Spinal cord (tissue), 10 donors: ENCODE results near the gene PLCG1. TPM values are rescaled to one million over a fixed set of nuclear protein-coding genes. Genes with fewer than 3 reads are reported as not detected.

Source experiments
- DNase-seq, 6 donors: peaks; one replicate each; pipeline versions ENCODE4 v3.0.0 to v3.0.0-alpha.2; 2013 to 2015; ENCODE audit warnings: low spot score in 6 of 6, low read depth in 4 of 6
- H3K27ac ChIP-seq: one replicate; pipeline ENCODE4 v1.5.1; 2013; ENCODE audit warnings: low read depth, low read length, control low read depth
- H3K27me3 ChIP-seq: one replicate; pipeline ENCODE4 v1.6.1; 2013; ENCODE audit warnings: low read length; ENCODE audit not compliant: control insufficient read depth, insufficient read depth
- H3K36me3 ChIP-seq: one replicate; pipeline ENCODE4 v1.6.1; 2013; ENCODE audit warnings: low read length; ENCODE audit not compliant: control insufficient read depth, insufficient read depth
- H3K4me1 ChIP-seq: one replicate; pipeline ENCODE4 v1.6.1; 2013; ENCODE audit warnings: low read length; ENCODE audit not compliant: control insufficient read depth, insufficient read depth
- H3K4me3 ChIP-seq: one replicate; pipeline ENCODE4 v1.5.1; 2013; ENCODE audit warnings: low read depth, low read length, control low read depth
- H3K9me3 ChIP-seq: one replicate; pipeline ENCODE4 v1.6.1; 2013; ENCODE audit warnings: low read length; ENCODE audit not compliant: control insufficient read depth, insufficient read depth
- WGBS: methylation state at CpG from one replicate; pipeline ENCODE4 v1.1.5; 2013; ENCODE audit warnings: missing lambda C conversion rate; ENCODE audit not compliant: insufficient coverage; 5-methylcytosine and 5-hydroxymethylcytosine counted together
- polyA plus RNA-seq, 2 donors: library from polyadenylated mRNA; unstranded; fragments of 120-200 nt; gene quantifications; one replicate each; pipeline ENCODE4 v1.2.1, GENCODE V29; 2013; ENCODE audit not compliant: insufficient read length in 2 of 2
- total RNA-seq, 2 donors: library from RNA; depleted of rRNA in 1 of 2; stranded (reverse); fragments of 120-200 nt in 1 of 2; fragments of >200 nt in 1 of 2; gene quantifications; one replicate each; pipeline versions ENCODE4 v1.2.3 to v1.2.4, GENCODE V29; 2013 to 2014
- donor health status: healthy.

PLCG1 gene
- total and polyA plus RNA-seq, 4 donors: 96.7 to 148 (median 130) TPM

- Histone ChIP-seq H3K27ac (no peak overlapping the region), H3K4me1 (peaks cover 34% of the 10 kb centered on the region), H3K27me3 (no peaks in the 10 kb centered on the region), H3K36me3 (peaks cover 97% of the 10 kb centered on the region), H3K9me3 (no peaks in the 10 kb centered on the region), H3K4me3 (no peak overlapping the region)
- 90% methylated on average over 6 of the region's 6 CpGs for WGBS
- DNase-seq: no peak
Observed at GRCh38 chr20:41170386-41171105, 33.2 kb downstream of the PLCG1 start.

DNA sequence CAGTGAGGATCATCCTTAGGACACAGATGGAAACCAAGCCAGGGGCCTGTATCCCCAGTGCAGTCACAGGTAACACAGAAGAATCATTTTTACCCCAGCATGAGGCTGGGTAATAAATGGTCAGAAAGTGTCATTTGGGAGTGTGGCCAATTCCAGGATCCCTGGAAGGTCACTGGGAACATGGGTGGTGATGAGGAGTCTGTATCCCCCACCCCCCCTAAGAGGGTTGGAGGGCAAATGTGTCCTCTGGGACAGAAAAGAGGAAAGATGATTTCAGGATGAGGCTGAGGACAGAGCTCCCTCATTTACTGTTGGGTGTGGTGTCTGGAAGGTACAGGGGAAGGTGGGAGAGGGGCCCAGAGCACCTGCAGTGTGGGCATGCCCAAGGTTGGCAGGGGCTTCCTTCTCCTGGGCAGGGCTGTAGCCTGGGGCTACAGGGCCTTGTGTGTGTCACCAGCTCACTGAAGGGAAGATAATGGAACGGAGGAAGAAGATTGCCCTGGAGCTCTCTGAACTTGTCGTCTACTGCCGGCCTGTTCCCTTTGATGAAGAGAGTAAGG is 34.5 kb downstream of the PLCG1 start:
- WGBS: 85% methylated on average over 3 of the region's 3 CpGs
- no peaks in the 10 kb centered on the region for H3K27me3 ChIP-seq
- peaks cover 88% of the 10 kb centered on the region for H3K36me3 ChIP-seq
- no peaks in the 10 kb centered on the region for H3K9me3 ChIP-seq
- peaks cover 42% of the 10 kb centered on the region for H3K4me1 ChIP-seq
- no peak overlapping the region for H3K27ac ChIP-seq
- no peak for DNase-seq
- no peak overlapping the region for H3K4me3 ChIP-seq

DNA sequence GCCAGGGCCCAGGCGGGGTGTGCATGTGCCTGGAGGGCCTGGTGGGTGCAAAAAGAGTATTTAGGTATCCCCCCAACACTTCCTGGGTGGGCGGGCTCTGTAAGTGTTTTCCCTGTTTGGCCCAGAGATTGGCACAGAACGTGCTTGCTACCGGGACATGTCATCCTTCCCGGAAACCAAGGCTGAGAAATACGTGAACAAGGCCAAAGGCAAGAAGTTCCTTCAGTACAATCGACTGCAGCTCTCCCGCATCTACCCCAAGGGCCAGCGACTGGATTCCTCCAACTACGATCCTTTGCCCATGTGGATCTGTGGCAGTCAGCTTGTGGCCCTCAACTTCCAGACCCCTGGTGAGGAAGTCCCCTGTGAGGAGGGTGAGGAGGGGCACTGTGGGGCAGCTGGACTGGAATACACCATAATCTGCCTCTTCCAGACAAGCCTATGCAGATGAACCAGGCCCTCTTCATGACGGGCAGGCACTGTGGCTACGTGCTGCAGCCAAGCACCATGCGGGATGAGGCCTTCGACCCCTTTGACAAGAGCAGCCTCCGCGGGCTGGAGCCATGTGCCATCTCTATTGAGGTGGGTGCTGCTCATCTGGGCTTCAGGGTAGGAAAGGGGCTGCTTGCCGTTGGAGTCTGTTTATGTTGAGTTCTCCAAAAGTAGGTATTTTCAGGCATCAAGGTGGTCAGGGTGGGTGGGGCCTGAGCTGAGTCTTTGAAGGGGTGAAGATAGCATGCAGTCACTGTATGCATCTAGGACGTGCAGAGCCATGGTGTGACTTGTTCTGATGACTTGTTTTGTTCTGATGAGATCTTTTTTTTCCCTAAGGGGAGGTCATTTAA is 35.2 kb downstream of the PLCG1 start:
- 72% methylated on average over 15 of the region's 18 CpGs for WGBS
- H3K9me3 ChIP-seq: no peaks in the 10 kb centered on the region
- peaks cover 87% of the 10 kb centered on the region for H3K36me3 ChIP-seq
- H3K4me3 ChIP-seq: no peak overlapping the region
- DNase-seq: no peak
- H3K27me3 ChIP-seq: no peaks in the 10 kb centered on the region
- no peak overlapping the region for H3K27ac ChIP-seq
- H3K4me1 ChIP-seq: peaks cover 49% of the 10 kb centered on the region

- Histone ChIP-seq H3K27me3 (no peaks in the 10 kb centered on the region), H3K36me3 (peaks cover 79% of the 10 kb centered on the region), H3K4me1 (peaks cover 54% of the 10 kb centered on the region), H3K9me3 (no peaks in the 10 kb centered on the region), H3K4me3 (no peak overlapping the region), H3K27ac (peak overlapping the region; percentile 49)
- peak in 5 of 6 donors; percentile 41 to 89 (median 57) for DNase-seq
- WGBS: 6% methylated on average over 7 of the region's 9 CpGs
Observed at GRCh38 chr20:41173161-41173721, 35.9 kb downstream of the PLCG1 start.

- no peaks in the 10 kb centered on the region for H3K27me3 ChIP-seq
- H3K4me1 ChIP-seq: peaks cover 61% of the 10 kb centered on the region
- no peak for DNase-seq
- H3K27ac ChIP-seq: peak overlapping the region; percentile 49
- no peak overlapping the region for H3K4me3 ChIP-seq
- peaks cover 73% of the 10 kb centered on the region for H3K36me3 ChIP-seq
- no peaks in the 10 kb centered on the region for H3K9me3 ChIP-seq
- 94% methylated on average over 13 of the region's 13 CpGs for WGBS
Observed at GRCh38 chr20:41173791-41174341, 36.5 kb downstream of the PLCG1 start.

DNA sequence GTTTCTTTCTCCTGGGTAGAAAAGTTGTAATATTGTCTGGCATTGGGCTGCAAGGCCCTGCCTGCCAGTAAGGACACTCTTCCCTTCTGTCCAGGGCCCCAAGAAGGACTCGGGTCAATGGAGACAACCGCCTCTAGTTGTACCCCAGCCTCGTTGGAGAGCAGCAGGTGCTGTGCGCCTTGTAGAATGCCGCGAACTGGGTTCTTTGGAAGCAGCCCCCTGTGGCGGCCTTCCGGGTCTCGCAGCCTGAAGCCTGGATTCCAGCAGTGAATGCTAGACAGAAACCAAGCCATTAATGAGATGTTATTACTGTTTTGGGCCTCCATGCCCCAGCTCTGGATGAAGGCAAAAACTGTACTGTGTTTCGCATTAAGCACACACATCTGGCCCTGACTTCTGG is 37.0 kb downstream of the PLCG1 start:
- no peak overlapping the region for H3K4me3 ChIP-seq
- H3K4me1 ChIP-seq: peaks cover 62% of the 10 kb centered on the region
- DNase-seq: no peak
- H3K9me3 ChIP-seq: no peaks in the 10 kb centered on the region
- peaks cover 68% of the 10 kb centered on the region for H3K36me3 ChIP-seq
- H3K27me3 ChIP-seq: no peaks in the 10 kb centered on the region
- WGBS: 80% methylated on average over 10 of the region's 10 CpGs
- H3K27ac ChIP-seq: peak overlapping the region; percentile 49

- peaks cover 66% of the 10 kb centered on the region for H3K4me1 ChIP-seq
- H3K9me3 ChIP-seq: no peaks in the 10 kb centered on the region
- DNase-seq: no peak
- no peaks in the 10 kb centered on the region for H3K27me3 ChIP-seq
- peak overlapping the region; percentile 49 for H3K27ac ChIP-seq
- 73% methylated on average over 1 of the region's 2 CpGs for WGBS
- H3K4me3 ChIP-seq: no peak overlapping the region
- peaks cover 64% of the 10 kb centered on the region for H3K36me3 ChIP-seq
Observed at GRCh38 chr20:41174782-41175181, 37.4 kb downstream of the PLCG1 start.

- H3K4me3 ChIP-seq: no peak overlapping the region
- no peaks in the 10 kb centered on the region for H3K27me3 ChIP-seq
- 90% methylated on average over 4 of the region's 4 CpGs for WGBS
- H3K27ac ChIP-seq: peak overlapping the region; percentile 49
- H3K36me3 ChIP-seq: peaks cover 60% of the 10 kb centered on the region
- H3K9me3 ChIP-seq: no peaks in the 10 kb centered on the region
- peaks cover 70% of the 10 kb centered on the region for H3K4me1 ChIP-seq
- no peak for DNase-seq
Observed at GRCh38 chr20:41175201-41175651, 37.9 kb downstream of the PLCG1 start.

DNA sequence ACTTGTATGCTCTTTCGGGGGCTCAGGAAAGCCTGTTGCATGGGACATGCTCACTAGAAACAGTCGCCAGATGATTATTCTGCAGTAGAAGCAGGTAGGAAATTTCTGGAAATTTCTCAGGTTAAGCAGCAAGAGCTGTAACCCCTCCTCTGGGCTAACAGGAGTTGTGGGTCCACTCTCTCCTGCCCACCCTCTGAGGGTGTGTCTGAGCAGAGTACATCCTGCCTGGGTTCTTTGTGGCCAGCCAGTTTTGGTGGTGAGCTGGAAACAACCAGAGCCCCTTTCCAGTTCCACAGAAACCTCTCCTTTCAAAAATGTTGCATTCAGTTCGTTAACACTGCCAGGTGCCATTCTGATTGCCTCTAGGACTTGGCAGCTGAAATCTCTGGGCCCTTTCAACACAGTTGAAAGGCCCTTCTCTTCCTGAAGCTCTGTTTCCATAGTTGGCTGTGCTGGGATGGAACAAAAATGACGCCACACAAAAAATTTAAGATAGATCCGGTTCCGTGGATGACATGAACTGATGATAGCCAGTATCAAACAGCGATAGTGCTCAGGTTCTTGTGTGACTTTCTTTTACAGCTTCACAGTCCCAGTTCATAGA is 38.5 kb downstream of the PLCG1 start:
- Histone ChIP-seq H3K27ac (peak overlapping the region; percentile 49), H3K36me3 (peaks cover 56% of the 10 kb centered on the region), H3K4me3 (no peak overlapping the region), H3K4me1 (peaks cover 76% of the 10 kb centered on the region), H3K27me3 (no peaks in the 10 kb centered on the region), H3K9me3 (no peaks in the 10 kb centered on the region)
- peak in 1 of 6 donors; percentile 66 for DNase-seq
- 69% methylated on average over 6 of the region's 7 CpGs for WGBS
